HT1080 (cell line): Measurements from ENCODE around the gene KRTAP10-1. TPM values are rescaled to one million over a fixed set of nuclear protein-coding genes. Genes with fewer than 3 reads are reported as not detected.

Experiments
- total RNA-seq: library from RNA; depleted of rRNA; stranded (reverse); fragments of >200 nt; shearing (Covaris generic); gene quantifications from 2 replicates; pipeline ENCODE4 v1.2.3, GENCODE V29; 2014; rRNA removed

KRTAP10-1 gene
- total RNA-seq, 1 experiment from 2014 or later = not detected

Other genes starting within 250 kb of the KRTAP10-1 start
- 60.1 and 70.6 TPM in 2 replicates for gene PFKL, start 240.1 kb downstream of the KRTAP10-1 start, total RNA-seq
- 4.2 and 4.5 TPM in 2 replicates for gene CFAP410, start 200.8 kb downstream of the KRTAP10-1 start, total RNA-seq
- gene TRPM2, start 186.6 kb downstream of the KRTAP10-1 start, total RNA-seq = 0.40 and 1.4 TPM in 2 replicates
- 0.07 TPM in 1 of 2 replicates, not detected in the other for gene LRRC3, start 84.7 kb downstream of the KRTAP10-1 start, total RNA-seq
- not detected in 2 replicates for gene KRTAP10-2, start 11.3 kb upstream of the KRTAP10-1 start, total RNA-seq
- gene KRTAP10-3, start 18.6 kb upstream of the KRTAP10-1 start, total RNA-seq = not detected in 2 replicates
- gene KRTAP10-4, start 33.5 kb upstream of the KRTAP10-1 start, total RNA-seq = not detected in 2 replicates
- gene KRTAP10-5, start 40.4 kb upstream of the KRTAP10-1 start, total RNA-seq = not detected in 2 replicates
- gene KRTAP10-6, start 52.3 kb upstream of the KRTAP10-1 start, total RNA-seq = not detected in 2 replicates
- gene KRTAP10-7, start 60.4 kb upstream of the KRTAP10-1 start, total RNA-seq = not detected in 2 replicates
- not detected in 2 replicates for gene KRTAP10-8, start 71.9 kb upstream of the KRTAP10-1 start, total RNA-seq
- not detected in 2 replicates for gene KRTAP10-9, start 86.9 kb upstream of the KRTAP10-1 start, total RNA-seq
- gene KRTAP10-10, start 97.2 kb upstream of the KRTAP10-1 start, total RNA-seq = not detected in 2 replicates
- not detected in 2 replicates for gene KRTAP10-11, start 106.2 kb upstream of the KRTAP10-1 start, total RNA-seq
- not detected in 2 replicates for gene KRTAP12-4, start 114.5 kb upstream of the KRTAP10-1 start, total RNA-seq
- gene KRTAP12-3, start 117.7 kb upstream of the KRTAP10-1 start, total RNA-seq = not detected in 2 replicates
- not detected in 2 replicates for gene KRTAP12-2, start 126.7 kb upstream of the KRTAP10-1 start, total RNA-seq
- gene KRTAP12-1, start 142.0 kb upstream of the KRTAP10-1 start, total RNA-seq = not detected in 2 replicates
- gene KRTAP10-12, start 157.0 kb upstream of the KRTAP10-1 start, total RNA-seq = not detected in 2 replicates
- not detected in 2 replicates for gene TSPEAR, start 171.4 kb upstream of the KRTAP10-1 start, total RNA-seq